ENCODE results near the gene TCAF1.

TCAF1 gene

DNA sequence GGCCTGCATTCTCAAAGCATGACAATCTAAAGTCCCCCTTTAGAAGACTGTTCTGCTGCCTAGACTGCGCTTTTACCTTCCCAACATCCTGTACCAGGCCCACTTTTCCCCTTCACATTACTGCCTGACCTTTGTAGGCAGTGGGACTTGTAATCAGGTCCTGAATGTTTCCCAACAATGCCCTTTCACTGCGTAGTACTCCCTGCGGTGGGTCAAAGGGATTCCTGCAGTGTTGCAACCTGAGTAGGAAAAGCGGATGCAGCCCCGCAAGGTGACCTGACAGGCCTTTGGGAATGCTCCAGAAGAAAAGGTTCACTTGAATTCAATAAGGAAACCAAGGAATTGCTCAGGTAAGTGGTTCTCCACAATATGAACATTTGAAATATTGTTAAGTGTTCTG, 4.9 kb upstream of the TCAF1 start:
- TF ChIP-seq NFRKB (IDR thresholded peaks at IDR 0.05) (no peak), FOXK2 (IDR thresholded peaks at IDR 0.05) (no peak), L3MBTL2 (conservative IDR thresholded peaks at IDR 0.05) (no peak), SUZ12 (IDR thresholded peaks at IDR 0.05) (no peak), ZNF384 (IDR thresholded peaks at IDR 0.05) (no peak), TARDBP (IDR thresholded peaks at IDR 0.05) (no peak), BHLHE40 (IDR thresholded peaks at IDR 0.05; ENCODE audit: borderline replicate concordance) (no peak), CTBP1 (IDR thresholded peaks at IDR 0.05; ENCODE audit: borderline replicate concordance) (no peak), SP1 (IDR thresholded peaks at IDR 0.05) (no peak), LEF1 (IDR thresholded peaks at IDR 0.05; ENCODE audit: borderline replicate concordance) (no peak), ELF4 (IDR thresholded peaks at IDR 0.05) (no peak), ARNT (IDR thresholded peaks at IDR 0.05) (no peak), FOXA1 (IDR thresholded peaks at IDR 0.05) (no peak), HDGF (IDR thresholded peaks at IDR 0.05; ENCODE audit: borderline replicate concordance) (no peak), FOXM1 (IDR thresholded peaks at IDR 0.05; ENCODE audit: borderline replicate concordance) (no peak), PKNOX1 (IDR thresholded peaks at IDR 0.05) (no peak)
- POLR2A ChIA-PET, result no interaction called here
- CTCF ChIA-PET, result no interaction called here
- DNase-seq (ENCODE audit: extremely low spot score), result no peak

- ChIA-PET CTCF (no interaction called here), POLR2A (no interaction called here)
- no peak for DNase-seq (ENCODE audit: extremely low spot score)
- TF ChIP-seq SUZ12 (IDR thresholded peaks at IDR 0.05) (no peak), FOXA1 (IDR thresholded peaks at IDR 0.05) (no peak), ELF4 (IDR thresholded peaks at IDR 0.05) (no peak), ARNT (IDR thresholded peaks at IDR 0.05) (no peak), SP1 (IDR thresholded peaks at IDR 0.05) (no peak), FOXM1 (IDR thresholded peaks at IDR 0.05; ENCODE audit: borderline replicate concordance) (no peak)
These were observed 4.2 kb upstream of the TCAF1 start for GRCh38 chr7:143906151-143906550.

DNA sequence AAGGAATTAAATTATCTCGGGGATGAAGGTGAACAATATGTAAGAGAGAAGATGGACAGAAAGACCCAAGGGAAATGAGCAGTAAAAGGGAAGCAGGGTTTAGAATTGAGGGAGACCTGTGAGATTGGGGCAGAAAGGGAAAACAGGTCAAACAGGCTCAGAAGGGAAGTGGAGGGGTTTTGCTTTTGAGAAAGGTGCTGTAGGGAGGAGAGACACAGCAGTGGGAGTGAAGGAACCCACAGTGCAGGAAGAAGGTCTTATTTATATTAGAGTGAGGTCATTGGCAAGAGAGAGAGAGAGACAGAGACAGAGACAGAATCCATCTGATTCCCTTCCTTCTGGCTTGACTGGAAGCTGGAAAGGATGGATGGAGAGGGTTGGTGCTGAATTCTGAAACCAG, 3.5 kb upstream of the TCAF1 start:
- TF ChIP-seq NFRKB (IDR thresholded peaks at IDR 0.05) (no peak), L3MBTL2 (conservative IDR thresholded peaks at IDR 0.05) (no peak), SUZ12 (IDR thresholded peaks at IDR 0.05) (no peak), FOXK2 (IDR thresholded peaks at IDR 0.05) (no peak), FOXA1 (IDR thresholded peaks at IDR 0.05) (no peak), SP1 (IDR thresholded peaks at IDR 0.05) (no peak), ZNF384 (IDR thresholded peaks at IDR 0.05) (no peak), ARNT (IDR thresholded peaks at IDR 0.05) (no peak), LEF1 (IDR thresholded peaks at IDR 0.05; ENCODE audit: borderline replicate concordance) (no peak), TARDBP (IDR thresholded peaks at IDR 0.05) (no peak), HDGF (IDR thresholded peaks at IDR 0.05; ENCODE audit: borderline replicate concordance) (no peak), BHLHE40 (IDR thresholded peaks at IDR 0.05; ENCODE audit: borderline replicate concordance) (no peak), PKNOX1 (IDR thresholded peaks at IDR 0.05) (no peak), CTBP1 (IDR thresholded peaks at IDR 0.05; ENCODE audit: borderline replicate concordance) (no peak), FOXM1 (IDR thresholded peaks at IDR 0.05; ENCODE audit: borderline replicate concordance) (no peak)
- no peak for DNase-seq (ENCODE audit: extremely low spot score)
- ChIA-PET POLR2A (no interaction called here), CTCF (no interaction called here)

DNA sequence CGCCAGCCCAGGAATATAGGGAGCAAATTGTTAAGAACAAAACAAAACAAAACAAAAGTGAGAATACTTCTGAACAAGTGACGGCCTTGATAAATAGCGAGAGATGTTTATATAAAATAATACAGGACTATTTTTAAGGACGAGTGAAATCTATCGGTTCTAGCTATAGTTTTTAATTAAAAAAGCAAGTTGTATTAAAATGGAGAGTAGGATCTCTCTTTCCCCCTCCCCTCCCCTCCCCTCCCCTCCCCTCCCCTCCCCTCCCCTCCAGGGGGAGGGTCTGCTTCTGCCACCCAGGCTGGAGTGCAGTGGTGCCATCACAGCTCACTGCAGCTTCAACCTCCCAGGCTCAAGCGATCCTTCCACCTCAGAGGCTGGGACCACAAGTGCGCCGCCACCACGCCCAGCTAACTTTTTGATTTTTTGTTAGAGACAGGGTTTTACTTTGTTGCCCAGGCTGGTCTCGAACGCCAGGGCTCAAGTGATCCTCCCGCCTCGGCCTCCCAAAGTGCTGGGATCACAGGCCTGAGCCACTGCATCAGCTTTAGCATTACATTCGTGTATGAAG, 440 bp upstream of the TCAF1 start:
- CTCF ChIA-PET, result interaction anchor here (1.2 to 2.6 kb wide), 2 partner anchors 15 to 226 kb away, joined by 4 to 11 read pairs; no protein-coding TSS in a partner anchor
- TF ChIP-seq LEF1 (IDR thresholded peaks at IDR 0.05; ENCODE audit: borderline replicate concordance), result no peak
- no peak for TF ChIP-seq SUZ12 (IDR thresholded peaks at IDR 0.05)
- no peak for TF ChIP-seq NFRKB (IDR thresholded peaks at IDR 0.05)
- TF ChIP-seq L3MBTL2 (conservative IDR thresholded peaks at IDR 0.05), result peak; percentile 50
- TF ChIP-seq ZNF384 (IDR thresholded peaks at IDR 0.05), result no peak
- TF ChIP-seq HDGF (IDR thresholded peaks at IDR 0.05; ENCODE audit: borderline replicate concordance), result no peak
- no peak for DNase-seq (ENCODE audit: extremely low spot score)
- POLR2A ChIA-PET, result interaction anchor here (0.6 to 5.4 kb wide), 9 partner anchors 9 to 486 kb away, joined by 3 to 60 read pairs (median 4); no protein-coding TSS in a partner anchor

DNA sequence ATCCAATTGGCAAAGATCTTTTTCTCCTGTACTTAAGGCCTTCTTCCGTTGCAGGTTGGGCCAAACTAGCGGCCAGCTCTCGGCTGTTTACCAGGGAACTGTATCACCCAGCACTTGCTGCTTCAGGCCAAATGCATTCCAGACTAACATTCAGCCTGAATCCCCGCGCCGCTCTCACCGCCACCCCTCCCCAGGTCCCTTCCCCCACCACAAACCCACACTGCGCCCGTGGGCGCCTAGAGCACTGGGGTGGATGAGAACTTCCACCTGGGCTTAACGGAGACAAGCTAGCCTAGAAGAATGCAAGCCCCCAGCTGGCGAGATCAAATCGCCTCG, 676 bp downstream of the TCAF1 start:
- DNase-seq (ENCODE audit: extremely low spot score), result peak; percentile 50
- CTCF ChIA-PET, result interaction anchor here (1.2 to 2.6 kb wide), 4 partner anchors 9 to 227 kb away, joined by 4 to 11 read pairs (median 6); no protein-coding TSS in a partner anchor
- TF ChIP-seq LEF1 (IDR thresholded peaks at IDR 0.05; ENCODE audit: borderline replicate concordance) (no peak), L3MBTL2 (conservative IDR thresholded peaks at IDR 0.05) (0 out of 2 replicates have a peak, but pooled peaks have one; percentile 36)
- POLR2A ChIA-PET, result interaction anchor here (0.8 to 5.4 kb wide), 5 partner anchors 9 to 131 kb away, joined by 3 to 60 read pairs (median 14); no protein-coding TSS in a partner anchor

DNA sequence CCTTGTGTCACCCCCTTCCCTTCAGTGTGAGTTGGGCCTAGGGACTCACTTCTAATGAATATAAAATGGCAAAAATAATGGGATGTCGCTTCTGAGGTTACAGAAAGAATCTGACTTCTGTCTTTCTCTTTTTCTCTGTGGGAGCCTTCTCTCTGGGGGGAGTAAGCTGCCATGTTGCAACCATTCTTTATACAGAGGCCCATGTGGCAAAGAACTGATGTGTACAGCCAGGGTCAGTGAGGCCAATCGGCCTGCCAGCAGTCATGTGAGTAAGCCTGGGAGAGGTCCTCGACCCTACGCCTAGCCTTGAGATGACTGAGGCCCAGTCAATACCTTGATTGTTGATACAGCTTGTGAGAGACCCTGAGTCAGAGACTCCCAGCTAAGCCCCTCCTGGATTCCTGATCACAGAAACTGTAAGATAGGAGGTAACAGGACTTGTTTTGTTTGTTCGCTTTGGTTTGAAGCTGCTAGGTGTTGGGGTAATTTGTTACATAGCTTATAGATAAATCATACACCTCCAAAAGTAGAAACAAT, 1.7 kb downstream of the TCAF1 start:
- CTCF ChIA-PET, result interaction anchor here (1.3 to 2.6 kb wide), 3 partner anchors 9 to 228 kb away, joined by 4 to 11 read pairs (median 5); no protein-coding TSS in a partner anchor
- POLR2A ChIA-PET, result interaction anchor here (2.7 to 5.4 kb wide), 2 partner anchors 11 to 16 kb away, joined by 21 to 60 read pairs; no protein-coding TSS in a partner anchor
- no peak for DNase-seq (ENCODE audit: extremely low spot score)
- no peak for TF ChIP-seq SP1 (IDR thresholded peaks at IDR 0.05)
- TF ChIP-seq ZNF384 (IDR thresholded peaks at IDR 0.05), result no peak
- TF ChIP-seq ARNT (IDR thresholded peaks at IDR 0.05), result no peak
- no peak for TF ChIP-seq NFRKB (IDR thresholded peaks at IDR 0.05)
- TF ChIP-seq L3MBTL2 (conservative IDR thresholded peaks at IDR 0.05), result no peak
- TF ChIP-seq ELF4 (IDR thresholded peaks at IDR 0.05), result no peak
- no peak for TF ChIP-seq SUZ12 (IDR thresholded peaks at IDR 0.05)
- no peak for TF ChIP-seq LEF1 (IDR thresholded peaks at IDR 0.05; ENCODE audit: borderline replicate concordance)
- TF ChIP-seq FOXA1 (IDR thresholded peaks at IDR 0.05), result no peak
- TF ChIP-seq TARDBP (IDR thresholded peaks at IDR 0.05), result no peak
- TF ChIP-seq FOXM1 (IDR thresholded peaks at IDR 0.05; ENCODE audit: borderline replicate concordance), result no peak
- TF ChIP-seq CTBP1 (IDR thresholded peaks at IDR 0.05; ENCODE audit: borderline replicate concordance), result no peak
- no peak for TF ChIP-seq PKNOX1 (IDR thresholded peaks at IDR 0.05)
- TF ChIP-seq FOXK2 (IDR thresholded peaks at IDR 0.05), result no peak
